Right lobe of liver (tissue), 4 donors: Measurements from ENCODE around the gene NUDT6.

Experiments used
- CTCF ChIP-seq, 4 donors: fragments of 200-600 bp in 3 of 4; fragments of 450-650 bp in 1 of 4; IDR thresholded peaks; one replicate each; pipeline versions ENCODE4 v1.5.1 to v1.8.0; 2016 to 2022; ENCODE audit warnings: antibody characterized with exemption in 4 of 4, mild to moderate bottlenecking in 2 of 4
- POLR2A ChIP-seq: fragments of 450-650 bp; IDR thresholded peaks from one replicate; pipeline ENCODE4 v1.6.1; 2017; ENCODE audit warnings: antibody characterized with exemption, mild to moderate bottlenecking
- donor health status: DM: no; HTN: no; CAD: no.
- donor health status: DM: no; HTN: no; CAD: no.
- donor health status: DM: no; HTN: yes; CAD: no.

- TF ChIP-seq POLR2A (peak; percentile 18), CTCF (IDR thresholded peaks at IDR 0.05) (no peak)
Measured at GRCh38 chr4:122921971-122922876, at the start of gene NUDT6.
